ENCODE results near the gene BOC. TPM values are rescaled to one million over a fixed set of nuclear protein-coding genes. Genes with fewer than 3 reads are reported as not detected.

BOC gene
- total RNA-seq, 1 experiment from 2014 or later, result not detected

GRCh38 chr3:113330742-113331141 lies 119.4 kb downstream of the BOC start:
- no peak for DNase-seq (ENCODE audit: extremely low read depth, low read depth)

- no peak for DNase-seq (ENCODE audit: extremely low read depth, low read depth)
Observed at GRCh38 chr3:113331187-113331586, 119.8 kb downstream of the BOC start.

Other genes starting within 250 kb of the BOC start
- 0.09 TPM in 1 of 2 replicates, not detected in the other for gene CD200R1, start 236.5 kb upstream of the BOC start, total RNA-seq (2014; rRNA removed; shearing (Covaris generic))
- 17.1 and 17.6 TPM in 2 replicates for gene GTPBP8, start 220.6 kb upstream of the BOC start, total RNA-seq (2014; rRNA removed; shearing (Covaris generic))
- 2.4 and 2.6 TPM in 2 replicates for gene CFAP44, start 229.9 kb downstream of the BOC start, total RNA-seq (2014; rRNA removed; shearing (Covaris generic))

Data from NCI-H460 (cell line).